ENCODE data around the gene IL3.

Gene IL3

GRCh38 chr5:132024117-132024435 lies 36.4 kb upstream of the IL3 start:
- no peak overlapping the region for H3K4me2 ChIP-seq (ENCODE audit: low read length)
- H3F3A ChIP-seq (ENCODE audit: control insufficient read depth, insufficient read depth) = no peaks in the 10 kb centered on the region
- no peaks in the 10 kb centered on the region for H3K36me3 ChIP-seq (ENCODE audit: control insufficient read depth, low read length)
- TF ChIP-seq CTCF (IDR thresholded peaks at IDR 0.05; ENCODE audit: low read depth, low read length, poor library complexity, severe bottlenecking) = no peak
- no peaks in the 10 kb centered on the region for H3K9me2 ChIP-seq (replicated peaks; ENCODE audit: control insufficient read depth, low read length)
- H3K4me1 ChIP-seq (ENCODE audit: control insufficient read depth, low read length) = peaks cover 8% of the 10 kb centered on the region
- peaks cover 19% of the 10 kb centered on the region for H3K27me3 ChIP-seq (ENCODE audit: control insufficient read depth, low read length)
- H3K9me3 ChIP-seq (ENCODE audit: control insufficient read depth, insufficient read depth, low read length) = no peaks in the 10 kb centered on the region
- H4K20me1 ChIP-seq (ENCODE audit: control insufficient read depth, insufficient read depth, low read depth, low read length) = no peaks in the 10 kb centered on the region
- H3K79me2 ChIP-seq (ENCODE audit: control insufficient read depth, low read length) = no peaks in the 10 kb centered on the region
- no peak overlapping the region for H3K4me3 ChIP-seq (ENCODE audit: low read length)
- H3K27ac ChIP-seq (ENCODE audit: low read depth, low read length) = no peak overlapping the region

GRCh38 chr5:132024789-132025402 lies 35.6 kb upstream of the IL3 start:
- H3K4me3 ChIP-seq (ENCODE audit: low read length) = no peak overlapping the region
- no peak for TF ChIP-seq CTCF (IDR thresholded peaks at IDR 0.05; ENCODE audit: low read depth, low read length, poor library complexity, severe bottlenecking)
- no peak for TF ChIP-seq EZH2phosphoT487 (IDR thresholded peaks at IDR 0.05; ENCODE audit: borderline replicate concordance, low read length)
- H3K4me2 ChIP-seq (ENCODE audit: low read length) = no peak overlapping the region
- no peaks in the 10 kb centered on the region for H3K9me3 ChIP-seq (ENCODE audit: control insufficient read depth, insufficient read depth, low read length)
- H3K4me1 ChIP-seq (ENCODE audit: control insufficient read depth, low read length) = peaks cover 8% of the 10 kb centered on the region
- H3K27ac ChIP-seq (ENCODE audit: low read depth, low read length) = no peak overlapping the region
- H3K79me2 ChIP-seq (ENCODE audit: control insufficient read depth, low read length) = no peaks in the 10 kb centered on the region
- H3K9me2 ChIP-seq (replicated peaks; ENCODE audit: control insufficient read depth, low read length) = no peaks in the 10 kb centered on the region
- H3K27me3 ChIP-seq (ENCODE audit: control insufficient read depth, low read length) = peaks cover 14% of the 10 kb centered on the region
- no peaks in the 10 kb centered on the region for H4K20me1 ChIP-seq (ENCODE audit: control insufficient read depth, insufficient read depth, low read depth, low read length)
- H3F3A ChIP-seq (ENCODE audit: control insufficient read depth, insufficient read depth) = no peaks in the 10 kb centered on the region
- H3K36me3 ChIP-seq (ENCODE audit: control insufficient read depth, low read length) = no peaks in the 10 kb centered on the region

GRCh38 chr5:132025403-132025971 lies 35.0 kb upstream of the IL3 start:
- H3K27me3 ChIP-seq (ENCODE audit: control insufficient read depth, low read length) = peaks cover 10% of the 10 kb centered on the region
- peaks cover 8% of the 10 kb centered on the region for H3K4me1 ChIP-seq (ENCODE audit: control insufficient read depth, low read length)
- H3F3A ChIP-seq (ENCODE audit: control insufficient read depth, insufficient read depth) = no peaks in the 10 kb centered on the region
- H3K9me3 ChIP-seq (ENCODE audit: control insufficient read depth, insufficient read depth, low read length) = no peaks in the 10 kb centered on the region
- H3K4me3 ChIP-seq (ENCODE audit: low read length) = no peak overlapping the region
- H3K9me2 ChIP-seq (replicated peaks; ENCODE audit: control insufficient read depth, low read length) = no peaks in the 10 kb centered on the region
- H3K79me2 ChIP-seq (ENCODE audit: control insufficient read depth, low read length) = no peaks in the 10 kb centered on the region
- H3K27ac ChIP-seq (ENCODE audit: low read depth, low read length) = no peak overlapping the region
- no peaks in the 10 kb centered on the region for H4K20me1 ChIP-seq (ENCODE audit: control insufficient read depth, insufficient read depth, low read depth, low read length)
- H3K4me2 ChIP-seq (ENCODE audit: low read length) = no peak overlapping the region
- no peak for TF ChIP-seq CTCF (IDR thresholded peaks at IDR 0.05; ENCODE audit: low read depth, low read length, poor library complexity, severe bottlenecking)
- no peak for TF ChIP-seq EZH2phosphoT487 (IDR thresholded peaks at IDR 0.05; ENCODE audit: borderline replicate concordance, low read length)
- H3K36me3 ChIP-seq (ENCODE audit: control insufficient read depth, low read length) = no peaks in the 10 kb centered on the region
